Measurements from ENCODE around the gene DPP10. TPM values are rescaled to one million over a fixed set of nuclear protein-coding genes. Genes with fewer than 3 reads are reported as not detected.

The DPP10 gene
- total RNA-seq, 1 donor = not detected

DNA sequence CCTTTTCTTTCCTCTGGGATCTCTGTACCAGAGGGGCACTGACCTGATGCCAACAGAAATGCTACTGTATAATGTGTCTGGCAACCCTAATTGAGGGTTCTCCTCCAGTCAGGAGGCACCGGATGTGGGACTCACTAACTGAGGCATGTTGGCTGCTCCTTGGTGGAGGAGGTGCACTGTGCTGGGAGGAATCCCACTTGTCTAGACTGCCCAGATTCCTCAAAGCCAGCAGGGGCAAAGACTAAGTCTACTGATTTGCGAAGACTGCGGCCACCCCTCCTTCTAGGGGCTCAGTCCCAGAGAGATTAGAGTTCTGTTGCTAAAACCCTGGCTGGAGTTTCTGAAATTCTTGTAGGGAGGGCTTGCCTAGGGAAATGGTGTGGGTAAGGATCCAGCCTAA, 1192.1 kb downstream of the DPP10 start:
- no peak for TF ChIP-seq CTCF (IDR thresholded peaks at IDR 0.05; ENCODE audit: insufficient read depth, low read length)
- no peak for DNase-seq (ENCODE audit: low read depth)
- no peak overlapping the region for H3K4me3 ChIP-seq (ENCODE audit: low read depth, low read length)

- TF ChIP-seq CTCF (IDR thresholded peaks at IDR 0.05; ENCODE audit: insufficient read depth, low read length) = no peak
- H3K4me3 ChIP-seq (ENCODE audit: low read depth, low read length) = no peak overlapping the region
- no peak for DNase-seq (ENCODE audit: low read depth)
Measured at GRCh38 chr2:115635430-115635829, 1193.0 kb downstream of the DPP10 start.

- DNase-seq (ENCODE audit: low read depth) = no peak
- no peak for TF ChIP-seq CTCF (IDR thresholded peaks at IDR 0.05; ENCODE audit: insufficient read depth, low read length)
- no peak overlapping the region for H3K4me3 ChIP-seq (ENCODE audit: low read depth, low read length)
Measured at GRCh38 chr2:115649731-115650130, 1207.3 kb downstream of the DPP10 start.

- H3K4me3 ChIP-seq (ENCODE audit: low read depth, low read length) = no peak overlapping the region
- no peak for DNase-seq (ENCODE audit: low read depth)
- TF ChIP-seq CTCF (IDR thresholded peaks at IDR 0.05; ENCODE audit: insufficient read depth, low read length) = no peak
Measured at GRCh38 chr2:115650827-115651226, 1208.4 kb downstream of the DPP10 start.

DNA sequence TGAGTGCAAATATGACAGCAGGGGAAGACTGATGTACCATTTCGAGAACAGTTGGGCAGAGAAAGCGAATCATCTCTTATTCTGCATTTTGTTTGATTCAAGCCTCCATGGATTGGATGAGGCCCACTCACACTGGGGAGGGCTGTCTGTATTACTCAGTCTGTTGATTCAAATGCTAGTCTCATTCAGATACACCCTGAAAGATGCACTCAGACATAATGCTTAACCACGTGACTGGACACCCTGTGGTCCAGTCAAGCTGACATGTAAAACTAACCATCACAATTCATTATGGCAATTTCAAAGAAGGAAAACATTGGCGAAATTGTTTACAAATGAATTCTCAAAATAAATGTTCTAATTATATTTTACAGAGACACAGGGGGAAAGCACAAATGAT, 1210.2 kb downstream of the DPP10 start:
- no peak for TF ChIP-seq CTCF (IDR thresholded peaks at IDR 0.05; ENCODE audit: insufficient read depth, low read length)
- DNase-seq (ENCODE audit: low read depth) = no peak
- H3K4me3 ChIP-seq (ENCODE audit: low read depth, low read length) = no peak overlapping the region

DNA sequence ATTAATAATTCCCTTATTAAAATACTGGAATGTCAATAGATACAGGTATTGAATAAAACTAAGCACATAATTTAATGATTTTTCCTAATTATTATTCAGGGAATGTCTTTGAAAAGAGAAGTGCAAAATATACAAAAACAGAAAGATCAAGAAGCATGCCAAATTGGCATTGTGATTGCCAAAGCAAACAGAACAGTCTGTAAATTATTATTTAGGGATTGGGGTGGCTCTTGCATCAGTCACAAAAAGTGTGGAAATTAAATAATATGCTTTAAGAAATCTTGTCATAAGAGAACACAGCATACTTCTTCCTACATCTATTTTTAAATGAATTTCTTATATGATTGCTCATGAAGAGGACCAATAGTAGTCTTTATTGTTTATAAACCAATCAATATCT, 1211.9 kb downstream of the DPP10 start:
- DNase-seq (ENCODE audit: low read depth) = no peak
- H3K4me3 ChIP-seq (ENCODE audit: low read depth, low read length) = no peak overlapping the region
- TF ChIP-seq CTCF (IDR thresholded peaks at IDR 0.05; ENCODE audit: insufficient read depth, low read length) = no peak

DNA sequence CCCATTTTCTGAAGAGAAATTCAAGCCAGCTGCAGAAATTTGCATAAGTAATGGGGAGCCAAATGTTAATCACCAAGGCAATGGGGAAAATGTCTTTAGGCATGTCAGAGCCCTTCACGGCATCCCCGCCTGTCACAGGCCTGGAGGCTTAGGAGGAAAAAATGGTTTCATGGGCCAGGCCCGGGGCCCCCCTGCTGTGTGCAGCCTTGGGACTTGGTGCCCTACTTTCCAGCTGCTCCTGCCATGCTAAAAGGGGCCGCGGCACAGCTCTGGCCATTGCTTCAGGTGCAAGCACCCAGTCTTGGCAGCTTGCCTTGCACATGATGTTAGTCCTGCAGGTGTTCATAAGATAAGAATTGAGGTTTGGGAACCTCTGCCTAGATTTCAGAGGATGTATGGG, 1235.7 kb downstream of the DPP10 start:
- H3K4me3 ChIP-seq (ENCODE audit: low read depth, low read length) = no peak overlapping the region
- no peak for DNase-seq (ENCODE audit: low read depth)
- TF ChIP-seq CTCF (IDR thresholded peaks at IDR 0.05; ENCODE audit: insufficient read depth, low read length) = no peak
